CD4-positive, alpha-beta T cell treated with Interleukin-2 at 100 ng/mL for 4 hours (primary cell): Measurements from ENCODE around the gene ACADM.
"Not testable (repeated sequence)": the region's sequence is repeated elsewhere in the genome, so short reads cannot be mapped to it uniquely, and the experiment has no call there.

Source experiments
- DNase-seq: peaks from one replicate; pipeline ENCODE4 v3.0.0-alpha.2; 2020; ENCODE audit warnings: low spot score

The ACADM gene

GRCh38 chr1:75724472-75725022 lies at the start of gene ACADM:
Gene ACADM (plus strand): TSS chr1:75724709. CDS start chr1:75724788, 79 bp downstream.
- DNase-seq, result peak; percentile 81

GRCh38 chr1:75677443-75677842 lies 47.1 kb upstream of the ACADM start:
- DNase-seq, result no peak

DNA sequence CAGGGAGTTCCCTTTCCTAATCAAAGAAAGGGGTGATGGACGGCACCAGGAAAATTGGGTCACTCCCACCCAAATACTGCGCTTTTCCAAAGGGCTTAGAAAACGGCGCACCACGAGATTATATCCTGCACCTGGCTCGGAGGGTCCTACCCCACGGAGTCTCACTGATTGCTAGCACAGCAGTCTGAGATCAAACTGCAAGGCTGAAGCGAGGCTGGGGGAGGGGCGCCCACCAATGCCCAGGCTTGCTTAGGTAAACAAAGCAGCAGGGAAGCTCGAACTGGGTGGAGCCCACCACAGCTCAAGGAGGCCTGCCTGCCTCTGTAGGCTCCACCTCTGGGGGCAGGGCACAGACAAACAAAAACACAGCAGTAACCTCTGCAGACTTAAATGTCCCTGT lies 46.5 kb upstream of the ACADM start:
- not testable (repeated sequence) for DNase-seq

DNA sequence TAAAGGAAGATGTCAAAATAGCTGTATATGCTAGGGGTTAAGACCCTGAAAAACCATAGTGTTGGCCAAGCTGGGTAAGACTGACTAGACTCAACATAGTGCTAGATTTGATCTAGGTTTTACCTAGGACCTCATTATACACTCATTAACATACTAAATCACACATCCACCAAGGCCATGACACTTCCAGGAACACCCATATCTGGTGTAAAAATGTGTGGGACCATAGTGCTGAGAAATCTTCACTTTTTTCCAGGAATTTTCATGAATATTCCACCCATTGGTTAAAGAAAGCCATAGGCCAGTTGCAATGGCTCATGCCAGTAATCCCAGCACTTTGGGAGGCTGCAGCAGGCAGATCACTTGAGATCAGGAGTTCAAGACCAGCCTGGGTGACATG lies 34.0 kb upstream of the ACADM start:
- no peak for DNase-seq

DNA sequence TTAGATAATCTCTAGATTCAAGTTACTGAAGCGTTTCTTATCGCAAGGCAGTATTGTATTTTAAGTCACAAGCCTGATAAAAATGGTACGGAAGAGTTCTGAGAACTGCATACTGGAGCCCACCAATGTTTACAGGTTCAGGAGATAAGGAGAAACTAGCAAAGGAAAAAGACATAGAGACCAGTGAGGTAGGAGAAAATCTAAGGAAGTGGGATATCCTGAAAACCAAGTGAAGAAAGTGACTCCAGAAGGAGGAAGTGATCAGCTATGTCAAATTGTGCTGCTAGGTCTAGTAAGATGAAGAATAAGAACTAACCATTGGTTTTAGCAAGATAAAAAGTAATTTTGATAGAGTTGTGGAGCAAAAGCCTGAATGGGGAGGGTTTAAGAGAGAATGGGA lies 31.0 kb upstream of the ACADM start:
- no peak for DNase-seq

DNA sequence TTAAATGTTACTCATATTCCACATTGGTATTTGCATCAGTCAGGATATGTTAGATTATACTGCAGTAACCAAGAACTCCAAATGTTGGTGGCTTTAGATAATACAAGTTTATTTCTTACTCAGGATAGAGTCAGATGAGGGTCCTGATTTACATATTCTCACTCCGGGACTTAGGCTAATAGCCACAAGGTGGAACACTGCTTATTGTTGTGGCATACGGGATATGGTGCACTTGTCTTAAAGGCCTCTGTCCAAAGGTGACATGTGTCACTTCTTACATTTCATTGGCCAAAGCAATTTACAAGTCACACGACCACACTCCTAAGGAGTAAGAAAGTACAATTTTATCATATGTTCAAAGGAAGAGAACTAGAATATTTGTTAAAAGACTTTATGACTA lies 28.5 kb upstream of the ACADM start:
- DNase-seq, result no peak

DNA sequence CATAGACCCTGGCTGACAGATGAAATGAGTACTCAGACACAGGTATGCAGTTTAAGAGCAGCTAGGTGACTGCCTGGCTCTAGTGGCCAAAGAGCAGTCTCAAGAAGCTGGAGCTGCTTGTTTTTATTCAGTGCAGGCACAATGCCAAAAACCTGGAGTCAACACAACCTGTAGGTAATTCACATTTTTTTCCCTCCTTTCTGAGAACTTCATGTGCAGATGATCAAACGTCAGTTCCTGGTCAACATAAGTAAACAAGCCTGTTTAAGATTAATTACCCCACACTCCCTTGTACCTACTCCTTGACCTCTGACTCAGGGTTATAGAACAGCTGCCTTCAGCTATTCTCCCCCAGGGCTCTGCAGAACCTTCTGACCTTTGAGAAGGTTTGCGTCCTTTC lies 17.3 kb upstream of the ACADM start:
- DNase-seq, result no peak

- DNase-seq, result no peak
Measured at GRCh38 chr1:75708910-75709309, 15.6 kb upstream of the ACADM start.

DNA sequence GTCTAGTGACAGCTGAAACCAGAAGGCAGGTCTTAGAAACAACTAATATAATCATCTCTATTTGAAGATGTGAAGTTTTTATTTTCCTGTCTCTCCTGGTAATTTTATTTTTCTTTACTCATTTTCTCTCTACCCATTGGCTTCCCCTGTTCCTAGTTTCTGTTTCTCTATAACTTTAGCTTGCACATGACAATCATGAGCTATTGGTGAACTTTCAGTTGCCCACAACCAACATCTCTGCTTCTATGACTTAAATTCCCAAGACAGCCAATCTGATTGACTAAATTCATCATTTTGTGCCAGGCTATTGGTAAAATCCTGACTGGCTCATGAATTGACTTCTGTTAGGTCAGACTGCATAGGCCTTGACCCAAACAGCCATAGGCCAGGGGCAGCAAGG lies 13.7 kb upstream of the ACADM start:
- no peak for DNase-seq

DNA sequence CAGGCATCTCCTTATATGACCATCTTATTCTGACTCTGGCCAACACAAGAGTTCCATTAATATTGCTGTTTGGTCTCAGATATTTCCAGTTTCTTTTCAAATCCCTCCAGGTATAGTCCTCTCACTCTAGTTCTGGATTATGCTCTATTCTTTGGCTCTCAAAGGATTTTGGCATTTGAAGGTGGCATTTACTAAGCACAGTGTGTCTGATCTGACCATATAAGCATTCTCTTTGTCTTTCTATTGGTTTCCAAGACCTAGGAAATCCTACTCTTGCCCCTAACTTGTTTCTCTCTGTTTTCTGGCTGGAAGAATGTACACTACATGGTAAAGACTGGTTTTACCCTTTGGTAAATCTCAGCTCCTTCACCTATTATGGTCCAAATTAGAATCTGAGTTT lies 12.7 kb upstream of the ACADM start:
- DNase-seq, result no peak

DNA sequence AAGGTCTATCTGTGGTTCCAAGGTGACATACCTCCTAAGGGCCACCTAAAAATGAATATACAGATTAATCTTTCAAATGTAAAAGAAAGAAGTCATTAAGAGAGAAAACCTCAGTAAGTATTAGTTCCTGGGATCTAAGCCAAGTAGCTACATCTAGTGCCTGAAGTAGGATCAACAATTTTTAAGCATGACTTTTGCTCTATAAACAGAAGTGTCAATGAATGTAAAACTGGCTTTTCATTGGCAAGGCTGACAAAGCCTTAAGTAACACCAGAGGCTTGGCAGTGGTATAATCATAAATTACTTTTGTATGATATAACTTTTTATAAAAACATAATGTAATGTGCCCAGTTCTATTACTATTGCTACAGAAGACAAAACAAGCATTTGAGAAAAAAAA lies 12.2 kb upstream of the ACADM start:
- no peak for DNase-seq

DNA sequence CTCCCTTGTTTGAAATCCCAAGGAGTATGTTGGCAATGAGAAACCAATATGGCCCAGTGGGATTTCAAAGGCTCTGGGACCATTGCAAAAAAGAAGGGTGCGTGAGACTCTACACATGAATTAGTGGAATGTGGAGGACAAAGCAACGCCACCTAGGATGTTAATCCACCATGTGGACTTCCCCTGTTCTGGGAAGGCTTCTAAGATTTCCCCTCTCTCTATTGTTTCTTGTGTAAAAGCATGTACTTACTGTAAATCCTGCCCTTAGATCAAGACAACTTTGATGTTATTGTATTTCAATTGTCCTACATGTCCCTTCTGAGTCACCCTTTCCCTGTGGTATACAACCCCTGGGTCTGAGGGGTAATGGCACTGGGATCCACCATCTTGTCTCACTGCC lies 4.7 kb upstream of the ACADM start:
- no peak for DNase-seq

DNA sequence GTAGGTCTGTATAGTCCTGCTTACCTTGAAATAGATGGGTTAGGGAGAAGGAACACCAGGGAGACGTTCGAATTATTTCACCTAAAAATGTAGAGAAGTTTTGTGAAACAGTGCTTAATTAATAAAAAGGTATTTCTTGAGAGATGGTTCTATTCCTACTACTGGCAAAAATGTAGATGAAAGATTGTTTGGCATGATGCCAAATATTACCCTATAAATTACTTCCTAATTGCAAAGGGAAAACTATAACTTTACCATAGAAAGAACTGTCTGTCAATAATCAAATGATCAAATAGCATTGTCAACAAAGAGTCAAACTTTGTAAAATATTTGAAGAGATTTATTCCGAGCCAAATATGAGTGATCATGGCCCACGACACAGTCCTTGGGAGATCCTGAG lies 4.2 kb upstream of the ACADM start:
- no peak for DNase-seq

- DNase-seq, result no peak
Measured at GRCh38 chr1:75720820-75721219, 3.7 kb upstream of the ACADM start.

- DNase-seq, result not testable (repeated sequence)
Measured at GRCh38 chr1:75722246-75722645, 2.3 kb upstream of the ACADM start.

DNA sequence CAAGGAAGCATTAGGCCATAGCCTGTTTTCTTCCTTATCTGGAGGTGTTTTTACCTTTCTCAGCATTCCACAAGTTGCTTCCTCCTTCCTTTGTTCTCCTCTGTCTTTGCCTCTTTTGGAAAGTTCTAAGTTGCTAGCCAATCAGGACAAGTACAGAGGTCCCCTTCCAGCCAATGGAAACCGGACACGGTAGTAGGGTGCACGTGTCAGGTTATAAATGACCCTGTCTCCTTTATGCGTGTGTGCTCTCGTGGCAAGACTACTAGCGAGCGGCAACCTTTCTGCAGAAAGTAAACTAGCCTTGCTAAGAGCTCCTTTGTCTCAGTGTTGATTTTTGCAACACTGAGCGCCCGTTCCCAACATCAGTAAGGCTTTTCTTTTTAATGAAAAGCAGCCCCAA lies 1.5 kb upstream of the ACADM start:
- DNase-seq, result no peak

DNA sequence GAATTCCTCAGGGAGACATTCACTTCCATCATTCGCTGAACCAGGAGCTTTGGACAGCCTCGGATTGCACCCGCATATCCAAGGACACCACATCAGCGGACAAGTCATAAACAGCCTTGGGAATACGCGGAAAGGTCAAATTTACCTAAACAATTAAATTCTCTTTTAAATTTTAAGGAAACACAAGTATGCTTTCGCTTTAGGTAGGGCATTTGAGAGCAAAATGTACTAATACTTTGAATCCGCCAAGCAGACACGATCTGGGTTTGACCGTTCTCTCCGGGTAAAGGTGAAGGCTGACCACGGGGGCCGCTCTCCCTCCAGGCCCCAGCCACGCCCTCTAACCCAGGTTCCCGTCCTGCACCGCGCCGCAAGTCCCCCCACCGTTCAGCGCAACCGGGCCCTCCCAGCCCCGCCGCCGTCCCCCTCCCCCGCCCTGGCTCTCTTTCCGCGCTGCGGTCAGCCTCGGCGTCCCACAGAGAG lies 479 bp upstream of the ACADM start:
- DNase-seq, result peak; percentile 60

DNA sequence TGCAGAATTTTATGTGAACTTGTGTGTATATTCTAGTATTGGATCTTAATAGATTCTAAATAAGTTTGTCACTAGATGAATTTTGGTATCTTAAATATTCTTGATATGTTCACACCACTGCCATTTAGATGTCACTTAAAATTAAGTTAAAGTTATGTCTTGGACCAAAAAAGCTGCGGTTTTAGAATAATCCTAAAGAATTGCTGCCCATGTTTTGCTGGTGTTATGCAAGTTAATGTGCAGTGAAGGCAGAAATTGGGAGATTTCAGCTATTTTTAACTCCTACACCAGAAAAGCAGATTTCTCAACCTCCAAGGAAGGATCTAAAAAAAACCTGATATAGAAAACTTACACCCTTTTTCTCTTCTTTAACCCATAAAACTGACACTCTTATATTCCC lies 757 bp downstream of the ACADM start:
- DNase-seq, result no peak

DNA sequence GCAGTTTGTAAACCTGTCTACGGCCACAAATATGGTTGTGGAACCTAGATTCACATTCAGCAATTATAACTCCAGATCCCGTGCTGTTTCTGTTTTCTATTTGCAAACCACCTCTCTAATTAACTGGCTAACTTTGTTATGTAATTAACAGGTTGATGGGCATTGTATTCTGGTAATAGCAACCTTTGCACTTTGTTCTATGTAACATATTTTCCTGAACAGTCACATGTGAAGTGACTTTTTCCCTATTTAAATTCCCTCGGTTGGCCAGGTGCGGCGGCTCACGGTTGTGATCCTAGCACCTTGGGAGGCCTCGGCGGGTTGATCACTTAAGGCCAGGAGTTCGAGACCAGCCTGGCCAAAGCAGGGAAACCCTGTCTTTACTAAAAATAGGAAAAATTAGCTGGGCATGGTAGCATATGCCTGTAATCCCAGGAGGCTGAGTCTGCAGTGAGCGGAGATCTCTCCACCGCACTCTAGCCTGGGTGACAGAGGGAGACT lies 1.4 kb downstream of the ACADM start:
- no peak for DNase-seq

GRCh38 chr1:75727571-75727970 lies 3.1 kb downstream of the ACADM start:
- DNase-seq, result no peak

DNA sequence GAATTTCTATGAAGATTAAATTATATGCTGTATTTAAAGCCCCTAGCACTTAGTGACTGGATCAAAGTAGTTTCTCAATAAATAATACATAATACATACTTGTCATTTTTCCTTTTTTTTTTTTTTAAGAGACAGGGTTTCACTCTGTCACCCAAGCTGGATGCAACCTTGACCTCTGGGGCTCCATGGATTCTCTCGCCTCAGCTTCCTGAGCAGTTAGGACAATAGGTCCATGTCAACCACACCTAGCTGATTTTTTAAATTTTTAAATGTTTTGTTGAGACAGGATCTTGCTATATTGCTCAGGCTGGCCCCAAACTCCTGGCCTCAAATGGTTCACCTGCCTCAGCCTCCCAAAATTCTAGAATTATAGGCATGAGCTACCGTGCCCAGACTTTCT lies 5.9 kb downstream of the ACADM start:
- no peak for DNase-seq

DNA sequence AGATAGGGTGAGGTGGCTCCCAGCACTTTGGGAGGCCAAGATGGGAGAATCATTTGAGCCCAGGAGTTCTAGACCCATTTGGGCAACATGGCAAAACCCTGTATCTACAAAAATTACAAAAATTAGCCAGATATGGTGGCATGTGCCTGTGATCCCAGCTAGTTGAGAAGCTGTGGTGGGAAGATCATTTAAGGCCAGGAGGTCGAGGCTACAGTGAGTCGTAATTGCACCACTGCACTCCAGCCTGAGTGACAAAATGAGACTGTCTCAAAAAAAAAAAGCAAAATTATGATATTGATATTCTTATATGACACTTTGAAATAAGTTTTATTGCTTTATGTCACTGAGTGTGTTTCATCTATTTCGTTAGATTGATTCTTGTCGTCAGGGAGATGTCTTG lies 7.4 kb downstream of the ACADM start:
- no peak for DNase-seq

DNA sequence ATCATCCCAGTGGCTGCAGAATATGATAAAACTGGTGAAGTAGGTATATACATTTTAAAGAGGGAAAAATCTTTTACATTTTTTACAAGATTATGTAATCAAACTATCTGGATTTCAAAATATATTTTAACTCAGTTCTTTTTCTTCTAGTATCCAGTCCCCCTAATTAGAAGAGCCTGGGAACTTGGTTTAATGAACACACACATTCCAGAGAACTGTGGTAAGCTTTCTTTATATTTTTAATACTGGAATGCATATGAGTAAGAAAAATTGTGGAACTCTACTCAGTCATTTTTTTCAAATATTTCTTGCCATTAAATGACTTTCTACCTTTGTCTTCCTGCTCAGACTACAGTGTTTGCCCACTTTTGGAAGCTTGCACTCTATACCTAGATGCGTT lies 8.2 kb downstream of the ACADM start:
- DNase-seq, result no peak

GRCh38 chr1:75733661-75734060 lies 9.2 kb downstream of the ACADM start:
- DNase-seq, result no peak

- DNase-seq, result no peak
Measured at GRCh38 chr1:75736016-75736415, 11.5 kb downstream of the ACADM start.
